HEK293T (cell line): ENCODE data around the gene ANKRD60.

Experiments
- CTCF ChIA-PET: fragments of 350-600 bp; formaldehyde crosslinking; extraction: SDS; loops from one replicate; lab custom pipeline; 2021; ENCODE audit warnings: antibody characterized with exemption, inconsistent platforms; lab: Yijun Ruan, JAX
- POLR2A ChIA-PET: fragments of 350-600 bp; formaldehyde crosslinking; extraction: SDS; loops from one replicate; lab custom pipeline; 2020; ENCODE audit warnings: antibody characterized with exemption, inconsistent platforms; lab: Yijun Ruan, JAX
- DNase-seq: peaks from one replicate; pipeline ENCODE4 v3.0.0; 2012; ENCODE audit warnings: mixed read lengths; ENCODE audit errors: extremely low spot score
- ARNT ChIP-seq: fragments of 450-650 bp; IDR thresholded peaks from 2 replicates; pipeline ENCODE4 v1.6.1; 2017; ENCODE audit warnings: mild to moderate bottlenecking
- BHLHE40 ChIP-seq: fragments of 450-650 bp; IDR thresholded peaks from 2 replicates; pipeline ENCODE4 v1.6.1; 2016; ENCODE audit warnings: mild to moderate bottlenecking, moderate library complexity, borderline replicate concordance
- CTBP1 ChIP-seq: fragments of 450-650 bp; IDR thresholded peaks from 2 replicates; pipeline ENCODE4 v1.6.1; 2016; ENCODE audit warnings: borderline replicate concordance
- ELF4 ChIP-seq: fragments of 450-650 bp; IDR thresholded peaks from 2 replicates; pipeline ENCODE4 v1.6.1; 2017; ENCODE audit warnings: antibody characterized with exemption
- FOXA1 ChIP-seq: fragments of 450-650 bp; IDR thresholded peaks from 2 replicates; pipeline ENCODE4 v1.6.1; 2016; ENCODE audit warnings: mild to moderate bottlenecking
- FOXK2 ChIP-seq: fragments of 450-650 bp; IDR thresholded peaks from 2 replicates; pipeline ENCODE4 v1.6.1; 2016; ENCODE audit warnings: mild to moderate bottlenecking
- FOXM1 ChIP-seq: fragments of 450-650 bp; IDR thresholded peaks from 2 replicates; pipeline ENCODE4 v1.6.1; 2017; ENCODE audit warnings: mild to moderate bottlenecking, borderline replicate concordance
- HDGF ChIP-seq: fragments of 450-650 bp; IDR thresholded peaks from 2 replicates; pipeline ENCODE4 v1.6.1; 2017; ENCODE audit warnings: antibody characterized with exemption, borderline replicate concordance
- L3MBTL2 ChIP-seq: fragments of 450-650 bp; conservative IDR thresholded peaks from 2 replicates; pipeline ENCODE4 v1.6.1; 2016; ENCODE audit warnings: mild to moderate bottlenecking
- LEF1 ChIP-seq: fragments of 450-650 bp; IDR thresholded peaks from 2 replicates; pipeline ENCODE4 v1.6.1; 2017; ENCODE audit warnings: mild to moderate bottlenecking, borderline replicate concordance
- NFRKB ChIP-seq: fragments of 450-650 bp; IDR thresholded peaks from 2 replicates; pipeline ENCODE4 v1.6.1; 2016; ENCODE audit warnings: mild to moderate bottlenecking, moderate library complexity
- PKNOX1 ChIP-seq: fragments of 450-650 bp; IDR thresholded peaks from 2 replicates; pipeline ENCODE4 v1.6.1; 2016
- SP1 ChIP-seq: fragments of 450-650 bp; IDR thresholded peaks from 2 replicates; pipeline ENCODE4 v1.6.1; 2017
- SUZ12 ChIP-seq: fragments of 450-650 bp; IDR thresholded peaks from 2 replicates; pipeline ENCODE4 v1.6.1; 2016; ENCODE audit warnings: mild to moderate bottlenecking
- TARDBP ChIP-seq: fragments of 450-650 bp; IDR thresholded peaks from 2 replicates; pipeline ENCODE4 v1.6.1; 2016
- ZNF384 ChIP-seq: fragments of 450-650 bp; IDR thresholded peaks from 2 replicates; pipeline ENCODE4 v1.6.1; 2016

The ANKRD60 gene

GRCh38 chr20:58228484-58229197 is at the start of gene ANKRD60:
TSS of gene ANKRD60 (minus strand) at chr20:58228653. CDS start at chr20:58228653, 0 bp downstream.
- no peak for TF ChIP-seq ELF4
- TF ChIP-seq CTBP1 = no peak
- no peak for TF ChIP-seq TARDBP
- no peak for TF ChIP-seq LEF1
- no peak for TF ChIP-seq HDGF
- no peak for TF ChIP-seq L3MBTL2
- TF ChIP-seq SUZ12 = no peak
- TF ChIP-seq NFRKB = no peak
- TF ChIP-seq ARNT = no peak
- no peak for TF ChIP-seq PKNOX1
- no peak for TF ChIP-seq FOXM1
- ChIA-PET CTCF (no interaction called here), POLR2A (no interaction called here)
- DNase-seq = no peak

- no peak for TF ChIP-seq SUZ12
- no peak for TF ChIP-seq FOXA1
- TF ChIP-seq FOXK2 = no peak
- POLR2A ChIA-PET = no interaction called here
- DNase-seq = no peak
- CTCF ChIA-PET = no interaction called here
Measured at GRCh38 chr20:58277578-58278472, 49.4 kb upstream of the ANKRD60 start.

GRCh38 chr20:58277107-58277506 is 48.7 kb upstream of the ANKRD60 start:
- no peak for TF ChIP-seq L3MBTL2
- no peak for TF ChIP-seq NFRKB
- TF ChIP-seq BHLHE40 = no peak
- TF ChIP-seq ELF4 = no peak
- no peak for TF ChIP-seq CTBP1
- TF ChIP-seq FOXK2 = no peak
- no peak for TF ChIP-seq ZNF384
- no peak for TF ChIP-seq HDGF
- no peak for TF ChIP-seq TARDBP
- no peak for TF ChIP-seq ARNT
- no peak for TF ChIP-seq FOXM1
- TF ChIP-seq PKNOX1 = no peak
- no peak for DNase-seq
- ChIA-PET POLR2A (no interaction called here), CTCF (no interaction called here)

- no peak for TF ChIP-seq SP1
- TF ChIP-seq TARDBP = no peak
- no peak for TF ChIP-seq NFRKB
- CTCF ChIA-PET = no interaction called here
- DNase-seq = no peak
- POLR2A ChIA-PET = no interaction called here
Measured at GRCh38 chr20:58274384-58274783, 45.9 kb upstream of the ANKRD60 start.

GRCh38 chr20:58271606-58272351 is 43.3 kb upstream of the ANKRD60 start:
- POLR2A ChIA-PET = no interaction called here
- TF ChIP-seq TARDBP (no peak), ARNT (no peak)
- DNase-seq = no peak
- CTCF ChIA-PET = interaction anchor here (0.6 to 0.8 kb wide), 2 partner anchors 11 to 47 kb away, joined by 3 read pairs; no protein-coding TSS in a partner anchor

GRCh38 chr20:58268936-58269619 is 40.6 kb upstream of the ANKRD60 start:
- CTCF ChIA-PET = no interaction called here
- TF ChIP-seq TARDBP = no peak
- TF ChIP-seq ZNF384 = no peak
- no peak for TF ChIP-seq FOXA1
- no peak for TF ChIP-seq HDGF
- no peak for TF ChIP-seq NFRKB
- no peak for TF ChIP-seq PKNOX1
- no peak for TF ChIP-seq FOXK2
- TF ChIP-seq L3MBTL2 = no peak
- no peak for TF ChIP-seq BHLHE40
- no peak for TF ChIP-seq SP1
- TF ChIP-seq FOXM1 = no peak
- no peak for TF ChIP-seq LEF1
- TF ChIP-seq ARNT = no peak
- no peak for TF ChIP-seq ELF4
- no peak for TF ChIP-seq SUZ12
- TF ChIP-seq CTBP1 = no peak
- POLR2A ChIA-PET = interaction anchor here (0.9 kb wide), 1 partner anchor 9 kb away, joined by 3 read pairs; no protein-coding TSS in a partner anchor
- no peak for DNase-seq
